HG02973 (cell line): ENCODE data around the gene PPP1R13B.
"Not testable (repeated sequence)": the region's sequence is repeated elsewhere in the genome, so short reads cannot be mapped to it uniquely, and the experiment has no call there.

ENCODE experiments used
- ATAC-seq: cut with Tn5 transposase; IDR thresholded peaks from one replicate; pipeline ENCODE4 v1.9.1; 2021; ENCODE audit warnings: moderate library complexity; ENCODE audit not compliant: unreplicated experiment

The PPP1R13B gene, protein sequence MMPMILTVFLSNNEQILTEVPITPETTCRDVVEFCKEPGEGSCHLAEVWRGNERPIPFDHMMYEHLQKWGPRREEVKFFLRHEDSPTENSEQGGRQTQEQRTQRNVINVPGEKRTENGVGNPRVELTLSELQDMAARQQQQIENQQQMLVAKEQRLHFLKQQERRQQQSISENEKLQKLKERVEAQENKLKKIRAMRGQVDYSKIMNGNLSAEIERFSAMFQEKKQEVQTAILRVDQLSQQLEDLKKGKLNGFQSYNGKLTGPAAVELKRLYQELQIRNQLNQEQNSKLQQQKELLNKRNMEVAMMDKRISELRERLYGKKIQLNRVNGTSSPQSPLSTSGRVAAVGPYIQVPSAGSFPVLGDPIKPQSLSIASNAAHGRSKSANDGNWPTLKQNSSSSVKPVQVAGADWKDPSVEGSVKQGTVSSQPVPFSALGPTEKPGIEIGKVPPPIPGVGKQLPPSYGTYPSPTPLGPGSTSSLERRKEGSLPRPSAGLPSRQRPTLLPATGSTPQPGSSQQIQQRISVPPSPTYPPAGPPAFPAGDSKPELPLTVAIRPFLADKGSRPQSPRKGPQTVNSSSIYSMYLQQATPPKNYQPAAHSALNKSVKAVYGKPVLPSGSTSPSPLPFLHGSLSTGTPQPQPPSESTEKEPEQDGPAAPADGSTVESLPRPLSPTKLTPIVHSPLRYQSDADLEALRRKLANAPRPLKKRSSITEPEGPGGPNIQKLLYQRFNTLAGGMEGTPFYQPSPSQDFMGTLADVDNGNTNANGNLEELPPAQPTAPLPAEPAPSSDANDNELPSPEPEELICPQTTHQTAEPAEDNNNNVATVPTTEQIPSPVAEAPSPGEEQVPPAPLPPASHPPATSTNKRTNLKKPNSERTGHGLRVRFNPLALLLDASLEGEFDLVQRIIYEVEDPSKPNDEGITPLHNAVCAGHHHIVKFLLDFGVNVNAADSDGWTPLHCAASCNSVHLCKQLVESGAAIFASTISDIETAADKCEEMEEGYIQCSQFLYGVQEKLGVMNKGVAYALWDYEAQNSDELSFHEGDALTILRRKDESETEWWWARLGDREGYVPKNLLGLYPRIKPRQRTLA

DNA sequence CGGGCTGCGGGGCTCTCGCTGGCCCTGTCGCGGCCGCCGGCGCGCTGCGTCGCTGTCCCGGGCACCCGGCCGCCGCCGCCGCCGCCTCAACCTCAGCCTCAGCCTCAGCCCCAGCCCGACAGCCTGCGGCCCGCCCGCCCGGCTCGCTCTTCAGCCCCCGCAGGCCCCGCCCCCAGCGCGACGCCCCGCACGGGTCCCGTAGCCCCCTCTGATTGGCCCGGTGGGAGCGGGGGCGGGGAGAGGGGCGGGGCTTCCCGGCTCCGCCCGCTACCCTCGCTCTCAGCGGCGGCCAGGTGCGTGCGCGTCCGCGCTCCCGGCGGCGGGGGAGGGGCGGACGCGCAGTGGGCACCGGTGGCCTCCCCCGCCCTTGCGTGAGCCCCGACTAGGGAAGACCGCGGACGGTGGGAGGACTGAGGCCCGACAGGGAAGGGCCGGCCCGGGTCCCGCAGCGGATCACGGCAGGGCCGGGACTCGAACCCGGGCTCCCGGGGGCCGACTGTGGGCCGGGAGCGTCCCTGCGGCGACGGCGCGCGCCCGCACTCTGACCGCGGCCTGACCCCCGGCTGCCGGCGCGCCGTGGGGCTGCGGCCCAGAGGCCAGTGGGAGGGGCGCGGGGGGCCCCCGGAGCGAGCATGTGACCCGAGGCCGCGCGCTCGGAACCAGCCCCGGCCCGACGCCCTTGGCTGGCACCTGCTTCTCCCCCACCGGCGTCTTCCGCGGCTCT lies at the start of gene PPP1R13B:
Gene PPP1R13B (minus strand): TSS at position 125 of the 724 bp plus-strand sequence. CDS start 268 bp downstream, outside the sequence.
- ATAC-seq = peak; percentile 85

- no peak for ATAC-seq
These were observed 49.2 kb upstream of the PPP1R13B start for GRCh38 chr14:103896578-103896977.

DNA sequence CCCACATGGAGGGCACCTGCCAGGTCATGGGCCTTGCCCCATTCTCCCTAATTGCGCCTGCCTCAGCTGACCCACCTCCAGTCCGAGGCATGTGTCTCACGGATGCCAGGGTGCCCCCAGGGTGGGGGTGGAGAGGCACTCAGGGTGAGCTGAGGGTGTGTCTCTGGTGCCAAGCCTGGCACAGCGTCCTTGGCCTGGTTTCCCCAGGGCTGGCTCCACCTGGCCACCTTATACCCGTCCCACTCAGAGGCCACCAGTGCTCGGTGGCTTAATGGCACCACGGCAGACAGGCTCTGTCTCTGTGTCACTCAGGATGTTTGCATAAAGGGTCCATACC lies 47.3 kb upstream of the PPP1R13B start:
- no peak for ATAC-seq

DNA sequence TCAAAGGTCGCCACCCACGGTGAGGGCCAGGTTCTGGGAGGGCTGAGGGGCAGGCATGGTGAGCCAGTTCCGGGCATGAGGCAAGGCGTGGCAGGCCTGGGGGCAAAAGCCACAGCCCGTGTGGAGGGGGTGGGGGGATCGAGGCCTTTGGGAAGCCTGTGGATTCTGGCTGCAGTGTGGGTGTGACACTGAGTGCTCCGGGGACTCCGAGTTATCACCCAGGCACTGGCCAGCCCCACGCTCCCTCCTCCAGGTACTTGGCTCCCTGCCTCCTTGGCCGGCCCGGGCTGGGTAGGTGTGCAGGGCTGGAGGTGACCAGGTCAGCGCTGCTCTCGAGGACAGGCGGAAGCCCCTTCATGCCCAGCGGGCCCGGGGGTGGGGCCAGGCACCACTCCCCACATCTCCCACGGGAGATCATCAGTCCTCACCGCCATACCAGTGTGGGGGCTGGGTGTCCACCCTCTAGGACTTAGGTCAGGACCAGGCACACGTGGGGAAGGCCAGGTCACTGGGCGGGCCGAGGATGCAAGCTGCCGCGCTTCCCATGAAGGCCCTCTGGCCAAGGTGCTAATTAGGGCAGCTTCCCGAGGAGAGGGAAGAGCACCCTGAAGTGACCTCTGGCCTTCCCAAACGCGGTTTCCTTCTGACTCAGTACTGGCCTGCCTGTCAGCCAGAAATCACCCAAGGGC lies 46.8 kb upstream of the PPP1R13B start:
- ATAC-seq = no peak

- no peak for ATAC-seq
These were observed 44.9 kb upstream of the PPP1R13B start for GRCh38 chr14:103892247-103892646.

DNA sequence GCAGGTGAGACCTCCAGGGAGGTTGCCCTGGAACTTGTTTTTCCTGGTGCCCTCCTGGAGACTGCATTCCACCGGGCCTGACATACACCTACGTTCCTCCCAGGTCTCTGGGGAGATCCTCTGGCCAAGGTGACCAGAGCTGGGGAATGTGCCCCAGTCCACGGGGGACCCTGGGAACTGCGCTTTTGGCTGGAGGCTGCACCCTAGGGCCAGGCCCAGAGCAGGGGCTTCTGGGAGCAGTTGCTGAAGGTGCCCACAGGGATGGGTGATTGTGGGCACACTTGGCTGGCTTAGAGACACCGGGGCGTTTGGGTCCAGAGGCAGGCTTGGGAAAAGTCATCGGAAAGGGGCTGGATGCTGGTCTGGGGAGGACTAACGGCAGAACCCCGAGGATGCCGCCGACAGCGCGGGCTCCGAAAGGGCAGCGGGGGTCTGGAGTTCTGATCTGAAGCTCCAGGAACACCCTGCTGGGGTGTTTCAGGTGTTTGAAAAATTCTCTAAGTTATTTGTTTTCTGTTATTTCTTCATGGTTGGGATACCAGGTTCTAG lies 44.4 kb upstream of the PPP1R13B start:
- no peak for ATAC-seq

DNA sequence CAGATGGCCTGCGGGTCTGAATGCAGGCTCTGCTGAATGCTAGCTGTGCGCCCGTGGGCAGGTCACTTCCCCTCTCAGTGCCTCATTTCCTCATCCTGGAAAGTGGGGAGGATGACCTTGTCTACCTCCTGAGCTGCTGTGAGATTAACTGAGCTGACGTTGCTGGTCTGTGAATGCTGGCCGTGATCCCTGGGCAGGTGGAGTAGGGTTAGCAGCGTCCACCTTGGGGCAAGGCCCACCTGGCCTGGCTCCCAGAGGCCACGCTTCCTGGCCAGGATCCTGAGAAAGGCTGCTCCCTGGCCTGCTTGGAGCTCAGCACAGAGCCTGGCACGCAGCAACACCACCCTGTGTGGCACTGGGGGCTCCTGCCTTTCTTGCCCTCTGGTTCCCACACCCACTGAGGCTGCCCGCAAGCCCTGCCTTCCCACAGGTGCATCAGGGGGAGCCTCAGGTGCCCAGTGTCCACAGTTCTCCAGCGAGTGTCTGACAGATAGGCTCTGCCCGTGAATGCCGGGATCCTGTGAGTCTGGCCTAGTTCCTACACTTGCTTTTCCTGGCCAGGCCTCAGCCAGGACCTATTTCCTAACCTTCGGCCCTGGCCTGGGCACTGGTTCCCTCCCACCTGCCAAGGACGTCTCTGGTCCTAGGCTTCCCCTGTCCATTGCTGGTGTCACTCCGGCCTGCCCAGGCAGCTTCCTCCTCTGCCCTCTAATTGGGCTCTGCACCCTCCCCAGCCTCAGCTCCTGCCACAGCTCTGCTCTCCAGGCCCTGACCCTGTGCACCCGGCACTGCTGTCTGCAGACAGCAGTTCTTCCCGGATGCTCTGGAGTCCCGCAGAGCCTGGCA lies 43.7 kb upstream of the PPP1R13B start:
- ATAC-seq = no peak

GRCh38 chr14:103890052-103890371 lies 42.6 kb upstream of the PPP1R13B start:
- ATAC-seq = no peak

DNA sequence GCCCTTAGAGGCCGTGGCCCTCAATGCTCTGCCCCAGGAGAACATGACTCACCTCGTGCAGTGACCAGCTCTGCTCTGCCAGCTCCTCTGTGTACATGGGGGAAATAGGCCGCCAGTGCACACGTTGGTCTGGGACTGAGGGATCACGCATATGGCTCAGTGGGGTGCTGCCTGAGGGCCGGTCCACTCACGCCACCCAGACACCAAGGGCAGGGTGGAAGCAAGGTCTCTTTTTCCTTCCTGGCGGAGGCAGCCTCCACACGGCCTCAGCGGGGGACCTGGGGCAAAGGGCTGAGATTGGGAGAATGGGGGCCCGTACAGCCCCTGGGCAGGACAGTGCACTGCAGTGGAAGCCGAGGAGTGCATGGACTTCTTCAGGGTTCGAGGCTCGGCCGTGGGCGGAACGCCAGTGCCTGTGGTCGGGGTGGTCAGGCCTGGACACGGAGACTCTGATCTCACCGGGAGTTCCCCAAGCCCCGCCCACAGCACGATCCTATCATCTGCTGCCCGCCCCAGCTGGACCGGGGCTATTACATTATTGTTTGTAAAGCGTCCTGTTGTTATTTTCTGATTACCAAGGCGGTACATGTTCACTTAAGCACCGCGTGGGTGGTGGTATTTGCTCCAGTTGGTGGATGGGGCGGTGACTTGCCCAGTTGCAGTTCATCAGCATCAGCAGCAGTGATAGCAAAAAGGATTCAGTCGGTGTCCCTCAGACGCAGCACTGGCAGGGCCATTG lies 42.1 kb upstream of the PPP1R13B start:
- ATAC-seq = no peak

DNA sequence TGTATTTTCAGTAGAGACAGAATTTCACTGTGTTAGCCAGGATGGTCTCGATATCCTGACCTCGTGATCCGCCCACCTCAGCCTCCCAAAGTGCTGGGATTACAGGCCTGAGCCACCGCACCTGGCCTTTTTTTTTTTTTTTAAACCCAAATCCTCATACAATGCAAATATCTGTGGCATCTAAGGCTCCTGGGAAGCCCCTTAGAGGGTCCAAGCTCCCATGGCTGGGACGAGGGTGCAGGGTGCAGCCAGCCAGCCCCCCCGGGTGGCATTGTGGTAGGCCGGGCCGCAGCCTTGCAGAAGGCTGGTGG lies 41.6 kb upstream of the PPP1R13B start:
- ATAC-seq = not testable (repeated sequence)

DNA sequence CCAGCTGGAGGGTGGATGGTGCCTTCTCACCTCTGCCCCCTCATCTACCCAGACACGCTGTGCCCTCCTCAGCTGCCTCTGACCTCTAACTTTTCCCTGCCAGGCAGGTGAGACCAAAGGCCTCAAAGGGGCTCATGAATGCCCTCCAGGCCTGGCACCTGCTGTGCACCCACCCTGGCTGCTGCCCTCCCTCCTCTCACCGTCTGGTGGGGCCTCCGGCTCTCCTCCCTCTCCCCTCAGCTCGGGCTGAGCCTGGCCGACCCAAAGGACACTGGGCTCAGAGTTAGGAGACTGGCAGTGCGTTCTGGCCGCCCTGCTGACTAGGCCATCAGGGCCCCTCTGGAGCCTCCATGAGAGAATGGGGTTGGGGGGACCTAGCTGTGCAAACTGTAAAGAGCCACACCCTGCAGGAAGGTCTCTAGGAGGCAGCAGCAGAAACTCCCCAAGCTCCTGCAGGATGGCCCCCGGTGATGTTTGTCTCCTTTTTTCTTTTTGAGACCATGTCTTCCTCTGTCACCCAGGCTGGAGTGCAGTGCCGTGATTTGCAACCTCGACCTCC lies 40.3 kb upstream of the PPP1R13B start:
- ATAC-seq = no peak

- no peak for ATAC-seq
These were observed 39.8 kb upstream of the PPP1R13B start for GRCh38 chr14:103887170-103887501.

DNA sequence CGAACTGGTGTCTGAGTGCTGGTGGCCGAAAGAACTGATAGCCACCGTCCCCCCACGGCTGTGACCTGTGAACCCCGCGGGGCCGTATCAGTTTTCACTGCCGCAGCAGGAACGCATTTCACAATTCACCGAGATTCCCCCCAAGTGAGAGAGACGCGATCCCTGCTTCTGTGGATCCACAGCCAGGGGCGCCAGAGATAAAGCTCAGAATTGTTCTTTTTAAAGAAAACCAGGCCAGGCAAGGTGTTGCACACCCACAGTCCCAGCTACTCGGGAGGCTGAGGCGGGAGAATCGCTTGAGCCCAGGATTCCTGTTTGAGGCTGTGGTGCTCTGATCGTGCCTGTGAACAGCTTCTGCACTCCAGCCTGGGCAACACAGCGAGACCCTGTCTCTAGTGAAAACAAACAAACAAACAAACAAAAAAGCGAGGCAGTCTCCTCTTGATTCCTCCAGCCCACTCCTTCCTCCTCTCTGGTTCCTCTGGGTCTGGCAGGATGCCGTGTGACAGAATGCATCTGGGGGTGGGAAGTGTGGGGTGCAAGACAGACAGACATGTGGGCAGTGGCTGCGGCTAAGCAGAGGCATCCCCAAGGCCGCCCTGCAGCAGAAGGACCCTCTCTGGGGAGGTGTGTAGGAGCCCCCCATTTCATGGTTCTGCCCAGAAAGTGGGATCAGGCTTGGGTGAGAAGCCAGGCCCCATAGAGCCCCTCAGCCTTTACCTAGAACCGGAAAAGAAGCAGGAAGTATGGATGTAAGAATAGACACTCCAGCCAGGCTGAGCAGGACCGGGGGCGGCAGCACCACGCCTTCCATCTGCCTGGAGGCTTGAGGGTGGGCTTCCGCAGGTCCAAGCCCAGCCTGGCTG lies 39.2 kb upstream of the PPP1R13B start:
- no peak for ATAC-seq

DNA sequence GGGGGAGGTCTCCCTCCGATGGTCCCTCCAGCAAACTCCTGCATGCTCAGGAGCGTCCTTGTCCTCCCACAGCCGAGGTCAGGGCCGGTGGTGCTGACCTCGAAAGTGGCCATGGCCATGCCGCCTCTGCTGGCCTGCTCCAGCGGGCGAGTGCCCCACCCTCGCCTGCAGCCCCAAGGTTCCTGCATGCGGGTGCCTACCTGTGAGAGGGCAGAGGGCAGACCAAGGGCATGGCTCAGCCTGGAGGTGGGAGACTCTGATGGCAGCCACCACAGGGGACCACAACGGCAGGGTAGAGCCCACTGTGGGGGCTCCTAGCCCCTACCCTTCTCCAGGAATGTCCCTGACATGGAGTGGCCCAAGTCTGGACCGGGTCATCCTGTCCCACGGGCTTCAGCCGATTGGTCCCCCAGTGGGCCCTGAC lies 38.1 kb upstream of the PPP1R13B start:
- no peak for ATAC-seq

GRCh38 chr14:103884854-103885253 lies 37.5 kb upstream of the PPP1R13B start:
- no peak for ATAC-seq

DNA sequence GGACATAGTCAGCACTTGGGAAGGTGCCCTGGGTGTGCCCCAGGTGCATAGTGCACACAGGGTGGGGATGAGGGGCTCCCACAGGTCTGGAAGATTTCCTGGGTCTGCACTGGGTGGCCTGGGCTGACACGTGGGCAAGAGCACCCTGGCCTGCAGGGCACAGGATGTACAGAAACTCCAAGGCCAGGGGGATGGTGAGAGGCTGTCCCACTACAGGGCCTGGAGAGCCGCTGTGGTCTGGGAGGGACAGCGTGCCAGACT lies 35.8 kb upstream of the PPP1R13B start:
- no peak for ATAC-seq

DNA sequence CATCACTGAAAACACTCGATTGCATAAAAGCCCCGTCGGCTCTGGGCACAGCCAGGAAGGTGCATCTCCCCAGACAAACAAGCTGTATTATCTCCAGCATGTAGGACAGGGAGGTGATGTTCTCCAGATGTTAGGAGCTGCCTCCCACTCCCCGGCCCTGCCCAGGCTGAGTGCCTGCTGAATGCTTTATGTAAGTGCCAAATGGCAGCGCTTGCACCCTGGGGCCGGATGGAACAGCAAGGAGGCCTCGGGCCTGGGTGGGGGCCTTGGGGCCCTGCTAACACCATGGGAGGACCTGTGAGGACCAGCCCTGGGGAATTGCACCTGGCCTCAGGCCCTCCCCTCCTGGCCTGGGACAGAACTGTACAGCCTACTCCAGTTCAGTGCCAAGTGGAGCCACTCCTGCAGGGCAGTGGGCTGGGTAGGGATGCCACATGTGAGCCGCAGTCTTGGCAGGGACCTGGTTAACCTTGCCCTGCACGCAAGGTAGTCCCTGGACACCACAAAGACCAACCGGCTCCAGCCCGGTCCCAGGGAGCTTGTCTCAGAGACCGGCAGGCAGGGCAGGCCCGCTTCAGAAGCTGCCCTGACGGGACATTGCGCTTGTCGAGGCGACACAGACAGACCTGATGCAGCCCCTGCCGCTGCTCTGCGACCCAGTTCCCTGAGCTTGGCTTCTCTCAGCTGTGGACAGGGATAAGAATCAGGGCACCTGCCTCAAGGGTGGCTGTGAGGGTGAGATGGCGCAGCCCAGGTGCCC lies 35.3 kb upstream of the PPP1R13B start:
- no peak for ATAC-seq
